NCI-H446 (cell line): ENCODE results near the gene TRAPPC3.

Experiments used
- DNase-seq, 2 experiments: peaks; one replicate each; lab custom pipeline; 2025; lab: John Stamatoyannopoulos, UW

TRAPPC3 gene

GRCh38 chr1:36151134-36151844 lies 2.0 kb upstream of the TRAPPC3 start:
- DNase-seq: peak in 1 of 2 experiments; percentile 26

DNA sequence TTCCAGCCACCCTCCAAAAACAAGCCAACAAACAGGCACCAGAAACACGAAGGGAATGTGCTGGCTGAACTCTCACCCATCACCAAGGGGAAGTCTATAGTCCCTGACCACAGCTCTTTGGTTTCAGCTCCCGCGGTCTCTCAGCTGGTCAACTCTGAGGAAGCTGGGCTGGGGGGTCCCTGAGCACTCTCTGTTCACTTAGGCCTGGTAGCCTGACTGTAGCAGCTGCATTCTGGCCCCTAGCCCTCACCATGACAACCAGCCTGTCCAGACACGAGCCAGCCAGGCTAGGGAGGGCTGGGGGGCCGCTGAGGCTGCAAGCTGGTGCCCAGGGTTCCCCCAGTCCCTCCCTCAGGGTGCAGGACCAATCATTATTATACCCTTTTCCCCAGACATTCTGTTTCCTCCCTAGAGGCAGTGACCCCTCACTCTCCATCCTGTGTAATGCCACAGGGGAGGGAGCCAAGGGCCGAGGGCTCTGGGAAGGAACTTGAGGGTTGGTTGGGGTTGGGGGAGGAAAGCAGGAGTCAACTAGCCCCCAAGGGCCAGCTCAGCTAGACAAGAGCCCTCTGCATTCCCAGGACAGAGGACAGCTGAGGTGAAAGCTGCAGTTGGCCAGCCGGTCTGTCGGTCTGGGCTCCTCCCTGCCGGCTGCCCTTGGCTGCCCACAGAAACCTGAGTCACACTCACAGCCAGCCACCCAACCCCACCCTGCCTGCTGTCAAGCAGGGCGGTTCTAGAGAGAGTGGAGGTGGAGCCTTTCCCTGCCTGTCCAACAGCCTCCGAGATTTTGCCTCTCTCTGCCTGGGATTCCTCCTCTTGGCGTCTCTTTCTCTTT lies 1.2 kb upstream of the TRAPPC3 start:
- peak; percentile 92 to 95 for DNase-seq

GRCh38 chr1:36149973-36150295 lies 648 bp upstream of the TRAPPC3 start:
- DNase-seq: no peak

- no peak for DNase-seq
Measured at GRCh38 chr1:36148821-36149236, 457 bp downstream of the TRAPPC3 start.

- DNase-seq: no peak
Measured at GRCh38 chr1:36144413-36144812, 4.9 kb downstream of the TRAPPC3 start.

GRCh38 chr1:36143424-36143823 lies 5.9 kb downstream of the TRAPPC3 start:
- DNase-seq: no peak

GRCh38 chr1:36142121-36142520 lies 7.2 kb downstream of the TRAPPC3 start:
- peak; percentile 96 to 98 for DNase-seq

DNA sequence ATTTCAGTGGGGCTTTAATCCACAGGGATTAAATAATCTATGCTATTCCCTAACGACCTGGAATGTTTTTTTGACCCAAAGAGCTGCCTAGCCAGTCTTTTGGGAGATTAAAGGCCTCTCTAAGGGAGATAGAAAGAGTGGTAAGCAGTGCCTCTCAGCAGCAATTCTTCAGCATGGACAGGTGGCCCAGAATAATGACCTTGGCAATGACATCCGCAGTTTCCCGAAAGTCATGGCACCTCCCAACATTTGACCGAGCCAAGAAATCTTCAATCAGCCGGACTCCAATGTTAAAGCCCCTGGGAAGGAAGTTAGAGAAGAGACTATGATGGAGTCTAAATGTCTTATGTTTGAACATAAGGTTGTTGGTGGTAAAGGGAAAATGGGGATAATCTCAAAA lies 9.8 kb downstream of the TRAPPC3 start:
- peak in 1 of 2 experiments; percentile 72 for DNase-seq

DNA sequence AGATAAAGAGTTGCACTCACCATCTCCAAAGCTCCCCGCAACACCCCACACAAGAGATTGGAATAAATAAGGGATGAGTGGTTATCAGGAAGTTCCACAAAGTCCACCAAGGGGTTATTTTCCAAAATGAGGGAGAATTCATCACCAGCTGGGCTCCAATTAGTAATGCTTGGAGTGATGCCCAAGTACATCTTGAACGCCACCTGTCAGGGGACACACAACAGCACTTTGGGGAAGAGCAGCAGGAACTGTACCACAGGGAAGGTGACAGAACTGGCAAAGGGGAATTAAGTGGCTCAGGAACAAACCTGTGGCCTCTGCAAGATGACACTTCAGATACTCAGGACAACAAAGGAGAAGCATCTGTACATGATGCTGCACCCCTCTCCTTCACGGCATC lies 11.5 kb downstream of the TRAPPC3 start:
- DNase-seq: peak; percentile 74 to 92

GRCh38 chr1:36137226-36137625 lies 12.1 kb downstream of the TRAPPC3 start:
- no peak for DNase-seq

- DNase-seq: peak; percentile 75 to 87
Measured at GRCh38 chr1:36136535-36136934, 12.8 kb downstream of the TRAPPC3 start.

DNA sequence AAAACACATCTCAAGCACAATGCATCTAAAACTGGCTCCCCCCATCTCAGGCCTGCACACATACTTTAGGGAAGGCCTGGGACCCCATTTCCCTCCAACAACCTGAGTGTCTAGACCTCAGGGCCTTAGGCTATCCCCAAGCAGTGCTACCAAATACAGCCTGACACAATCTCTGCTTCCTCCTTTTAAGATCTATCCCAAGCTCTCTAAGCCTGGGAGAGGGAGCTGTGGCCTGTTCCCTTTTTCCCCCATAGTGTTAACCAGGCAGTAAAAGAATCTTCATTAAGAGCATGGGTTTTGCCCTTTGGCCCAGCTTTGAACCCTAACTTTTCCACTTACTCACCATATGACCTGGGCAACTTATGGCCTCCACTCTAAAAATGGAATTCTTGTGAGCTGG lies 13.5 kb downstream of the TRAPPC3 start:
- no peak for DNase-seq

GRCh38 chr1:36135330-36135667 lies 14.0 kb downstream of the TRAPPC3 start:
- no peak for DNase-seq

GRCh38 chr1:36134505-36135329 lies 14.6 kb downstream of the TRAPPC3 start:
- peak in 1 of 2 experiments; percentile 53 for DNase-seq

DNA sequence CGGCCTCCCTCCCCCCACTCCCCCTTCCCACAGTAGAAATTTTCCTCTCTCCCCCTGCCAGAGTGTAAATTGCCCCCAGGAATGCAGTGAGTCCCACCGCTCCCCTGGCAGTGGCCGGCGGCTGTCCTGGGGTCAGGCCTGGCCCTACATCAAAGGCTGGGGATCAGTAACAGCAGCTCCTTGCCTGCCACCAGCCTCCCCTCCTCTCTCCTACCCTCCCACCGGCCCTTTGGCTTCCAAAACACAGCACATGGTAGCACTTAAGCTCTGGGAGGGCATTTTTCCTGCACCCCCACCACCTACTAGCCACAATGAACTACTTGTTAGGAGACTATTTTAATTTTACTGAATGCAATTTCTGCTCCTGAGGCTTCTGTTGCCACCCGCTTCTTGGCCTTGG lies 15.3 kb downstream of the TRAPPC3 start:
- no peak for DNase-seq

DNA sequence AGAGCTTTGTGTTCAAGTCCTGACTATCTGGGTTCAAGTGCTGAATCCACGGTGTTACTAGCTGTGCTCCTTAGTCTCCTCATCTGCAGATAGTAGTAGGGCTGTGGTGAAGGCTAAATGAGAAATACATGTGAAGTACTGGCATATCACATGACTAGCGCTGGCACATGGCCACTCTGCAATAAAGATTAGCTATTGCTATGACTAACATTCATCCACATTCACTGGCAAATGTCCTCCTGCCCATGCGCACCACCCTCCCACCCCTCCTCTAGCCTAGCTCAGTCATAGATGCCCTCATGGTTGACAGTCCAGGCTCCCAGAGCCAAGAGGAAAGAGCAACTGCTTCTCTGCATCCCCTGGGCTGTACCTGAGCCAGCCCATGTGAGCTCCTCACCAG lies 15.8 kb downstream of the TRAPPC3 start:
- DNase-seq: peak; percentile 52 to 79

GRCh38 chr1:36132029-36132428 lies 17.3 kb downstream of the TRAPPC3 start:
- no peak for DNase-seq

- DNase-seq: no peak
Measured at GRCh38 chr1:36128905-36129206, 20.4 kb downstream of the TRAPPC3 start.

DNA sequence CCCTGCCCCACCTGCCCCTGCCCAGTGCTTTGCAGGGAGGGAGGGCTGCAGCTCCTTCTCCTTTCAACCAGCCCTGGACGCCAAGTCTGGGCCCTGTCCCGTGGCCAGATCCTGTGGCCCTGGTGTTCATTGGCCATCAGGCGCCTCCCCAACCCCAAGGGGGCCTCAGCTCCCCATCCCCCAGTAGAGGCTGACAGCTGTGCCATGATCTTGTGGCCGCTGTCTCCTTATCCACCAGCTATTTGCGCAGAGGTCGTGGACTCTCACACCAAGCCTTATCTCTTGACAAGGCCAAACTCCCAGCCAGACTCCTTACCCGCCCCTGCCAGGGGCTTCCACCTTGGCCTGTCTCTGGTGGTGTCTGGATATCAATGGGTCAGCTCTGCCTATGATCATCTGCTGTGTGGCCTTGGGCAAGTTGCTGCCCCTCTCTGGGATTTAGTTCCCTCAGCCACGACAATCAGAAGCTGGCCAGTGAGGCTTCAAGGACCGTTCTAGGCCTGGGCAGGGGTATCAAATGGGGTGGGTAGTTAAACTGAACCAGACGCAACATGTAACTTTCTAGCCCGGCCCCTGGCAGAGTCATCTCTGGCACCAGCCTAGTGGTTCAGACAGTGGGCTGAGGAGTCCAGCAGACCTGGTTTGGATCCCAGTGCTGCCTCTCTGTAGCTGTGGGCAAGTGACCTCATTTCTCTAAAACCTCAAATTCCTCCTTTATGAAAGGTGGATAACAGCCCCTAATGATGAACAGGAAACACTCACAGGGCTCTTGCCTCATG lies 21.0 kb downstream of the TRAPPC3 start:
- DNase-seq: no peak

GRCh38 chr1:36126797-36127500 lies 22.3 kb downstream of the TRAPPC3 start:
- DNase-seq: no peak

DNA sequence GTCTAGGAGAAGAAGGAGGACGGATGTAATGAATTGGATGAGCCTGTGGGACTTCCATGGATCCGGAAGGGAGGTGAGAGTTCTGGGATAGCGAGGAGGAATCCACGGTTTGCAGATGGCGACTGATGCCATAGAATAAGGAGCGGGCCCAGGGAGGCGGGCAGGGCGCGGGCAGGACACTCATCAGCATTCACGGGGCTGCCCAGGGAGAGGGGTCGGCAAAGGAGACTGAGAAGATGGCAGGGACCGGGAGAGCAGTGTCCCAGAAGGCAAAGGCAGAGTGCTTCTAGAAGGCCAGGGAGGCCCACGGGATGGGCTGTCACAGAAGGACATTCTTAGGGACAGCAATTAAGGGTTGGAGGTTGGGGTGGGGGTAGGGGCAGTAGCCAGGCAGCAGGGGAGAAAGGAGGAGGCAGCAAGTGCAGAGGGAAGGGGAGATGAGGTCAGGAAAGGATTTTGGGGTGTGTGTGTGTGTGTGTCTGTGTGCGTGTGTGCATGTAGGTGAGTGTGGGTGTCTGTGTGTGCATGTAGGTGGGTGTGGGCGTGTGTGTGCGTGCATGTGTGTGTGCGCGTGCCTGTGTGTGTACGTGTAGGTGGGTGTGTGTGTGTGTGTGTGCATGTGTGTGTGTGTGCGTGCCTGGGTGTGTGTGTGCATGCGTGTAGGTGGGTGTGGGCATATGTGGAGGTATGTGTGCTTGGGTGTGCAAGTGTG lies 23.1 kb downstream of the TRAPPC3 start:
- no peak for DNase-seq
